Lung (tissue), 11 donors: ENCODE results near the gene IKBKG. TPM values are rescaled to one million over a fixed set of nuclear protein-coding genes. Genes with fewer than 3 reads are reported as not detected.
"Not testable (repeated sequence)": the region's sequence is repeated elsewhere in the genome, so short reads cannot be mapped to it uniquely, and the experiment has no call there.

Experiments used
- ATAC-seq: fragments of 200-7000 bp; cut with Tn5 transposase; one replicate; pipeline ENCODE4 v1.9.1; 2020; ENCODE audit warnings: moderate number of reproducible peaks; ENCODE audit not compliant: insufficient read depth, low FRiP score
- DNase-seq, 3 donors: peaks; one replicate each; pipeline ENCODE4 v3.0.0-alpha.2; 2013 to 2017
- H3K27ac ChIP-seq, 2 donors: one replicate each; pipeline ENCODE4 v1.5.1; 2013; ENCODE audit warnings: mild to moderate bottlenecking in 2 of 2, moderate library complexity in 2 of 2, control low read depth in 1 of 2, inconsistent platforms in 1 of 2, low read depth in 1 of 2, low read length in 1 of 2
- H3K27me3 ChIP-seq, 3 donors: one replicate each; pipeline ENCODE4 v1.5.1; 2013; ENCODE audit warnings: low read length in 2 of 3; ENCODE audit not compliant: control insufficient read depth in 3 of 3, insufficient read depth in 3 of 3
- H3K36me3 ChIP-seq, 4 donors: one replicate each; pipeline ENCODE4 v1.5.1; 2013; ENCODE audit warnings: low read length in 4 of 4, mild to moderate bottlenecking in 1 of 4, moderate library complexity in 1 of 4; ENCODE audit not compliant: control insufficient read depth in 4 of 4, insufficient read depth in 4 of 4
- H3K4me1 ChIP-seq, 5 donors: one replicate each; pipeline ENCODE4 v1.5.1; 2013; ENCODE audit warnings: low read length in 5 of 5, mild to moderate bottlenecking in 2 of 5, moderate library complexity in 1 of 5; ENCODE audit not compliant: control insufficient read depth in 5 of 5, insufficient read depth in 5 of 5
- H3K4me3 ChIP-seq: one replicate; pipeline ENCODE4 v1.5.1; 2013; ENCODE audit warnings: mild to moderate bottlenecking, control low read depth, moderate library complexity
- H3K9ac ChIP-seq, 2 donors: one replicate each; pipeline ENCODE4 v1.5.1; 2013; ENCODE audit warnings: low read length in 2 of 2, control low read depth in 1 of 2; ENCODE audit not compliant: insufficient read depth in 1 of 2
- H3K9me3 ChIP-seq, 4 donors: one replicate each; pipeline ENCODE4 v1.5.1; 2013; ENCODE audit warnings: low read length in 3 of 4, mild to moderate bottlenecking in 1 of 4, moderate library complexity in 1 of 4; ENCODE audit not compliant: control insufficient read depth in 4 of 4, insufficient read depth in 3 of 4
- WGBS, 2 donors: extraction: QIAGEN DNeasy Blood & Tissue Kit; methylation state at CpG; one replicate each; pipeline ENCODE4 v1.1.7; 2013; 5-methylcytosine and 5-hydroxymethylcytosine counted together
- polyA plus RNA-seq, 2 donors: library from polyadenylated mRNA; stranded (reverse); fragments of 200-250 nt; gene quantifications; one replicate each; pipeline ENCODE4 v1.2.1, GENCODE V29; 2013
- small RNA-seq: library from RNA; depleted of rRNA; stranded (forward); fragments of <200 nt; gene quantifications from one replicate; pipeline ENCODE3, GENCODE V24; 2014; ENCODE audit warnings: low replicate concordance
- total RNA-seq, 2 donors: library from RNA; depleted of rRNA in 1 of 2; stranded (reverse); fragments of >200 nt in 1 of 2; gene quantifications; one replicate each; pipeline ENCODE4 v1.2.1, GENCODE V29; 2014 to 2021
- donor health status: Bipolar disorder and iron deficiency.
- donor health status: healthy.
- donor health status: DM: yes; HTN: yes; CAD: no.

IKBKG gene
- total and polyA plus RNA-seq, 4 donors: 12.0 to 58.3 (median 36.4) TPM

GRCh38 chrX:154613586-154613985 is 66.2 kb downstream of the IKBKG start:
- not testable (repeated sequence) for ATAC-seq, H3K9me3 ChIP-seq, H3K4me1 ChIP-seq, H3K4me3 ChIP-seq, H3K27ac ChIP-seq, H3K36me3 ChIP-seq, H3K27me3 ChIP-seq, DNase-seq, H3K9ac ChIP-seq
- 7 to 33% methylated on average over 4 to 5 of the region's 12 CpGs for WGBS, 2 donors

Small RNAs within 50 kb of the gene (small RNA-seq; reads per million reads assigned to genes)
- gene AC244090.1: not detected

Other genes starting within 250 kb of the IKBKG start
- gene FLNA, start 173.0 kb upstream of the IKBKG start, total RNA-seq: 1,000 to 10,000 TPM in 1 of 2 donors, 100 to 1,000 TPM in 1; 602 to 1,802 TPM
- 100 to 1,000 TPM; 645 to 783 TPM for gene FLNA, start 173.0 kb upstream of the IKBKG start, polyA plus RNA-seq
- 10 to 100 TPM; 33.0 to 66.9 TPM for gene EMD, start 168.3 kb upstream of the IKBKG start, total RNA-seq
- gene EMD, start 168.3 kb upstream of the IKBKG start, polyA plus RNA-seq: 100 to 1,000 TPM in 1 of 2 donors, 10 to 100 TPM in 1; 82.7 to 108 TPM
- 1,000 to 10,000 TPM; 2,479 to 3,133 TPM for gene RPL10, start 149.2 kb upstream of the IKBKG start, total RNA-seq
- 1,000 to 10,000 TPM; 4,111 to 4,258 TPM for gene RPL10, start 149.2 kb upstream of the IKBKG start, polyA plus RNA-seq
- gene DNASE1L1, start 138.4 kb upstream of the IKBKG start, total RNA-seq: 10 to 100 TPM; 12.5 to 41.0 TPM
- 10 to 100 TPM; 28.2 to 52.3 TPM for gene DNASE1L1, start 138.4 kb upstream of the IKBKG start, polyA plus RNA-seq
- gene TAFAZZIN, start 136.1 kb upstream of the IKBKG start, total RNA-seq: 10 to 100 TPM; 28.4 to 48.9 TPM
- gene TAFAZZIN, start 136.1 kb upstream of the IKBKG start, polyA plus RNA-seq: 10 to 100 TPM; 39.7 to 61.2 TPM
- gene ATP6AP1, start 118.9 kb upstream of the IKBKG start, total RNA-seq: 100 to 1,000 TPM in 1 of 2 donors, 10 to 100 TPM in 1; 73.7 to 142 TPM
- 100 to 1,000 TPM in 1 of 2 donors, 10 to 100 TPM in 1; 84.1 to 220 TPM for gene ATP6AP1, start 118.9 kb upstream of the IKBKG start, polyA plus RNA-seq
- gene GDI1, start 110.5 kb upstream of the IKBKG start, total RNA-seq: 100 to 1,000 TPM in 1 of 2 donors, 10 to 100 TPM in 1; 64.0 to 116 TPM
- gene GDI1, start 110.5 kb upstream of the IKBKG start, polyA plus RNA-seq: 100 to 1,000 TPM; 116 to 130 TPM
- gene FAM50A, start 103.5 kb upstream of the IKBKG start, total RNA-seq: 10 to 100 TPM; 23.4 to 74.4 TPM
- 100 to 1,000 TPM; 106 to 202 TPM for gene FAM50A, start 103.5 kb upstream of the IKBKG start, polyA plus RNA-seq
- 10 to 100 TPM; 17.3 to 61.1 TPM for gene PLXNA3, start 89.3 kb upstream of the IKBKG start, total RNA-seq
- 10 to 100 TPM; 10.2 to 16.1 TPM for gene PLXNA3, start 89.3 kb upstream of the IKBKG start, polyA plus RNA-seq
- gene LAGE3, start 68.3 kb upstream of the IKBKG start, total RNA-seq: 10 to 100 TPM; 10.3 to 26.4 TPM
- gene LAGE3, start 68.3 kb upstream of the IKBKG start, polyA plus RNA-seq: 10 to 100 TPM; 21.5 to 32.0 TPM
- gene UBL4A, start 61.0 kb upstream of the IKBKG start, total RNA-seq: 10 to 100 TPM; 22.9 to 38.2 TPM
- 10 to 100 TPM; 21.3 to 39.6 TPM for gene UBL4A, start 61.0 kb upstream of the IKBKG start, polyA plus RNA-seq
- gene SLC10A3, start 57.0 kb upstream of the IKBKG start, total RNA-seq: 10 to 100 TPM; 11.1 to 30.9 TPM
- gene SLC10A3, start 57.0 kb upstream of the IKBKG start, polyA plus RNA-seq: 10 to 100 TPM; 27.3 to 33.0 TPM
- gene FAM3A, start 31.4 kb upstream of the IKBKG start, total RNA-seq: 10 to 100 TPM; 21.5 to 48.6 TPM
- gene FAM3A, start 31.4 kb upstream of the IKBKG start, polyA plus RNA-seq: 10 to 100 TPM; 43.9 to 61.2 TPM
- gene G6PD, start 774 bp upstream of the IKBKG start, total RNA-seq: 100 to 1,000 TPM in 1 of 2 donors, 10 to 100 TPM in 1; 24.3 to 106 TPM
- gene G6PD, start 774 bp upstream of the IKBKG start, polyA plus RNA-seq: 10 to 100 TPM; 55.4 to 75.6 TPM
- not detected for gene CTAG1A, start 37.5 kb downstream of the IKBKG start, total RNA-seq
- not detected for gene CTAG1A, start 37.5 kb downstream of the IKBKG start, polyA plus RNA-seq
- gene CTAG1B, start 71.7 kb downstream of the IKBKG start, total RNA-seq: not detected
- not detected for gene CTAG1B, start 71.7 kb downstream of the IKBKG start, polyA plus RNA-seq
- gene CTAG2, start 106.0 kb downstream of the IKBKG start, total RNA-seq: not detected
- 1 to 10 TPM in 1 of 2 donors, not detected in 1; 4.9 TPM for gene CTAG2, start 106.0 kb downstream of the IKBKG start, polyA plus RNA-seq
- gene GAB3, start 203.5 kb downstream of the IKBKG start, total RNA-seq: 10 to 100 TPM; 12.2 to 12.8 TPM
- gene GAB3, start 203.5 kb downstream of the IKBKG start, polyA plus RNA-seq: 1 to 10 TPM; 4.4 to 8.2 TPM
- 10 to 100 TPM; 32.3 to 34.1 TPM for gene DKC1, start 215.2 kb downstream of the IKBKG start, total RNA-seq
- gene DKC1, start 215.2 kb downstream of the IKBKG start, polyA plus RNA-seq: 10 to 100 TPM; 24.5 to 39.6 TPM